ENCODE measurements around the gene GRB14. TPM values are rescaled to one million over a fixed set of nuclear protein-coding genes. Genes with fewer than 3 reads are reported as not detected.
A peak's percentile ranks its signal among the peaks of the same experiment; 100 is the strongest.

Gene GRB14
- total RNA-seq, 2 experiments from 2014 or later, result not detected

DNA sequence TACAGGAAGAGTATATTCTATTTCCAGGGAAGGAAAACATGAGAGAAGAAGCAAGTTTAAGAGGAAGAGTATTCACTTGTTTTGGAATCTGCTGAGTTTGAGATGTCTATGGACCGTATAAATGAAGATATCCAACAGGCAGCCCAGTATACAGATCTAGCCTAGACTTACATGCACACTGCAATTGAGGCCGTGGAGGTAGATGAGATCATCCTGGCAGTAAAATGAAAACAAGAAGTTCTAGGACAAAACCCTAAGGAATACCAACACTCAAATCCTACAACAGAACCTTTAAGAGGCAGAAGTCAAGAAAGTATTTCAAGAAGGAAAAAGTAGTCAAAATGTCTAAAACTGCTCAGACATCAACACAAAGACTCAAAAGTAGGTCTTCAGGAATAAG lies 16.0 kb downstream of the GRB14 start:
- intact Hi-C loops (cut with micrococcal nuclease; ENCODE audit: unreplicated experiment), result no loop called here
- H3K9me2 ChIP-seq (ENCODE audit: insufficient read depth, low read length), result no peaks in the 10 kb centered on the region
- BruUV-seq (replicated peaks), result no TSS peak
- POLR2A ChIA-PET, result no interaction called here
- H3K36me3 ChIP-seq (ENCODE audit: insufficient read depth, low read length), result no peaks in the 10 kb centered on the region
- no peaks in the 10 kb centered on the region for H4K20me1 ChIP-seq (ENCODE audit: insufficient read depth, low read length)
- TF ChIP-seq EZH2phosphoT487 (IDR thresholded peaks at IDR 0.05; ENCODE audit: borderline replicate concordance, low read depth, low read length), result no peak
- TF ChIP-seq, protein P1, sequence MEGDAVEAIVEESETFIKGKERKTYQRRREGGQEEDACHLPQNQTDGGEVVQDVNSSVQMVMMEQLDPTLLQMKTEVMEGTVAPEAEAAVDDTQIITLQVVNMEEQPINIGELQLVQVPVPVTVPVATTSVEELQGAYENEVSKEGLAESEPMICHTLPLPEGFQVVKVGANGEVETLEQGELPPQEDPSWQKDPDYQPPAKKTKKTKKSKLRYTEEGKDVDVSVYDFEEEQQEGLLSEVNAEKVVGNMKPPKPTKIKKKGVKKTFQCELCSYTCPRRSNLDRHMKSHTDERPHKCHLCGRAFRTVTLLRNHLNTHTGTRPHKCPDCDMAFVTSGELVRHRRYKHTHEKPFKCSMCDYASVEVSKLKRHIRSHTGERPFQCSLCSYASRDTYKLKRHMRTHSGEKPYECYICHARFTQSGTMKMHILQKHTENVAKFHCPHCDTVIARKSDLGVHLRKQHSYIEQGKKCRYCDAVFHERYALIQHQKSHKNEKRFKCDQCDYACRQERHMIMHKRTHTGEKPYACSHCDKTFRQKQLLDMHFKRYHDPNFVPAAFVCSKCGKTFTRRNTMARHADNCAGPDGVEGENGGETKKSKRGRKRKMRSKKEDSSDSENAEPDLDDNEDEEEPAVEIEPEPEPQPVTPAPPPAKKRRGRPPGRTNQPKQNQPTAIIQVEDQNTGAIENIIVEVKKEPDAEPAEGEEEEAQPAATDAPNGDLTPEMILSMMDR (conservative IDR thresholded peaks at IDR 0.05; ENCODE audit: low read length), result no peak
- no peak overlapping the region for H3K4me3 ChIP-seq (ENCODE audit: low read depth, low read length, poor library complexity, severe bottlenecking)
- DNase-seq (ENCODE audit: low spot score), result no peak
- no peak overlapping the region for H2AFZ ChIP-seq (ENCODE audit: low read length)
- no peak overlapping the region for H3K27ac ChIP-seq (ENCODE audit: low read depth, low read length, poor library complexity, severe bottlenecking)
- H3K79me2 ChIP-seq (ENCODE audit: insufficient read depth, low read depth, low read length), result no peaks in the 10 kb centered on the region
- H3K9me3 ChIP-seq (ENCODE audit: low read length), result no peaks in the 10 kb centered on the region
- CTCF ChIA-PET (ENCODE audit: unreplicated experiment), result no interaction called here
- no peaks in the 10 kb centered on the region for H3K4me1 ChIP-seq (ENCODE audit: insufficient read depth, low read length, poor library complexity, severe bottlenecking)
- no peak overlapping the region for H3K4me2 ChIP-seq (ENCODE audit: low read length)

DNA sequence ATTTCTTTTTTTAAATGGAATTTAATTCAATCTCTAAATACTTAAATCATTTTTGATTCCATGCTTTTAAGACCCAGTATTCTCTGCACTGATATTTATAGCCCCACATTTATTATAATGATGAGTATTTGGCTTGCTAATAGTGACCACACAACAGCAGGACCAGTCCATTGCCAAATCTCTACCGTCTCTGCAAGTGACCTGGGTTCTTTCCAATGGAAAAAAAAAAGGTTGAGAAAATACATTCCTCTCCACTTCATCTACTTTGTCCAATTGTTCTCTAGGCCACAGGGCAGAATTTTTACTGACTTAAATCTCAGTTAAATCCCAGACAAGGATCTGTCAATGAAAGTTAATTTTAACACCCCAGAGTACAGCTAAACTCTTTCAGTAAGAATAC lies 20.5 kb downstream of the GRB14 start:
- H3K4me1 ChIP-seq (ENCODE audit: insufficient read depth, low read length, poor library complexity, severe bottlenecking), result no peaks in the 10 kb centered on the region
- intact Hi-C loops (cut with micrococcal nuclease; ENCODE audit: unreplicated experiment), result no loop called here
- no peak overlapping the region for H2AFZ ChIP-seq (ENCODE audit: low read length)
- H3K36me3 ChIP-seq (ENCODE audit: insufficient read depth, low read length), result no peaks in the 10 kb centered on the region
- H3K79me2 ChIP-seq (ENCODE audit: insufficient read depth, low read depth, low read length), result no peaks in the 10 kb centered on the region
- no peak for DNase-seq (ENCODE audit: low spot score)
- ChIA-PET CTCF (ENCODE audit: unreplicated experiment) (no interaction called here), POLR2A (no interaction called here)
- H3K9me2 ChIP-seq (ENCODE audit: insufficient read depth, low read length), result no peaks in the 10 kb centered on the region
- BruUV-seq (replicated peaks), result no TSS peak
- H3K4me2 ChIP-seq (ENCODE audit: low read length), result no peak overlapping the region
- no peaks in the 10 kb centered on the region for H4K20me1 ChIP-seq (ENCODE audit: insufficient read depth, low read length)
- H3K9me3 ChIP-seq (ENCODE audit: low read length), result no peaks in the 10 kb centered on the region
- H3K27ac ChIP-seq (ENCODE audit: low read depth, low read length, poor library complexity, severe bottlenecking), result no peak overlapping the region
- TF ChIP-seq, protein P1 (conservative IDR thresholded peaks at IDR 0.05; ENCODE audit: low read length), result no peak
- no peak for TF ChIP-seq EZH2phosphoT487 (IDR thresholded peaks at IDR 0.05; ENCODE audit: borderline replicate concordance, low read depth, low read length)
- no peak overlapping the region for H3K4me3 ChIP-seq (ENCODE audit: low read depth, low read length, poor library complexity, severe bottlenecking)

DNA sequence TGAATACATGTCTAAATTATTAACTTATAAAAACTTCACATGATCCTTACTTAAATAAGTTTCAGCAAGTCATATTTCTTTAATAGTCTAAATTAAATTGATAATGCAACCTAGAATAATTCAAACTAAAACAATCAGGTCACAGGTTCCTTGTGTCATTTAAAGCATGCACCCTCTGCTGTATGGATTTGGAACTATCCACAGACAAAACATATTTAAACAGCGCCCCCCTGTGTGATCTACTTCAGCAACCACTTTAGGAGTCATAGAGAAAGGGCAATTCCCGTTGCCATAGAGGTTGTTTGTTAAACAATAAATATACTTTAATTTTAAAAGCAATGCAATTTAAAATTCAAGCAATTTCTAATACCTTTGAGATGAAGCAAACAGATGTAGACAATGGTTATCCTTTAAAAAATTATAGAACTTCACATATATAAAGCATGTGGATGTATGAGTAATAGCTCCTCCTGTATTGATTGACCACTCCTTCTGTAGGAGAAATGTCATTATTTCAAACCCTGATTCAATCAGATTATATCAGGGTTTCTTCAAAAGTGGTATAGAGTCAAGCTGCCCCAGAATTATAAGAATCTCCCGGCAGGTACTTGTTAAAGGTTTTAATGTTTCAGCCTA lies 21.2 kb downstream of the GRB14 start:
- peak; percentile 62 for DNase-seq (ENCODE audit: low spot score)
- BruUV-seq (replicated peaks), result no TSS peak
- Histone ChIP-seq H3K36me3 (ENCODE audit: insufficient read depth, low read length) (no peaks in the 10 kb centered on the region), H3K4me2 (ENCODE audit: low read length) (no peak overlapping the region), H3K4me1 (ENCODE audit: insufficient read depth, low read length, poor library complexity, severe bottlenecking) (no peaks in the 10 kb centered on the region), H3K79me2 (ENCODE audit: insufficient read depth, low read depth, low read length) (no peaks in the 10 kb centered on the region), H3K9me2 (ENCODE audit: insufficient read depth, low read length) (no peaks in the 10 kb centered on the region), H3K27ac (ENCODE audit: low read depth, low read length, poor library complexity, severe bottlenecking) (no peak overlapping the region), H2AFZ (ENCODE audit: low read length) (no peak overlapping the region), H3K9me3 (ENCODE audit: low read length) (no peaks in the 10 kb centered on the region), H4K20me1 (ENCODE audit: insufficient read depth, low read length) (no peaks in the 10 kb centered on the region), H3K4me3 (ENCODE audit: low read depth, low read length, poor library complexity, severe bottlenecking) (no peak overlapping the region)
- TF ChIP-seq, protein P1 (conservative IDR thresholded peaks at IDR 0.05; ENCODE audit: low read length), result peak; percentile 99
- no peak for TF ChIP-seq EZH2phosphoT487 (IDR thresholded peaks at IDR 0.05; ENCODE audit: borderline replicate concordance, low read depth, low read length)
- ChIA-PET POLR2A (no interaction called here), CTCF (ENCODE audit: unreplicated experiment) (no interaction called here)
- intact Hi-C loops (cut with micrococcal nuclease; ENCODE audit: unreplicated experiment), result no loop called here
